AG04450 (cell line): Measurements from ENCODE around the gene MAGEB17. TPM values are rescaled to one million over a fixed set of nuclear protein-coding genes. Genes with fewer than 3 reads are reported as not detected.

Experiments
- CTCF ChIA-PET: fragments of 300-600, 350-600 bp; formaldehyde crosslinking; extraction: SDS; loops from one replicate; lab custom pipeline; 2022; ENCODE audit warnings: antibody characterized with exemption, inconsistent platforms; lab: Charles Lee
- POLR2A ChIA-PET: fragments of 350-600 bp; formaldehyde crosslinking; extraction: SDS; loops from one replicate; lab custom pipeline; 2021; ENCODE audit warnings: antibody characterized with exemption, inconsistent platforms; lab: Yijun Ruan, JAX
- DNase-seq: peaks from one replicate; pipeline ENCODE4 v3.0.0-alpha.2; 2011; ENCODE audit warnings: low read depth, low spot score
- H3K27ac ChIP-seq: one replicate; pipeline ENCODE4 v1.5.1; 2012; ENCODE audit warnings: low read depth, low read length, control low read depth
- H3K27me3 ChIP-seq: one replicate; pipeline ENCODE4 v1.6.0; 2012; ENCODE audit warnings: low read length; ENCODE audit not compliant: control insufficient read depth, insufficient read depth
- H3K4me3 ChIP-seq: 2 replicates; pipeline ENCODE4 v1.5.1; 2011; ENCODE audit warnings: mild to moderate bottlenecking, low read depth, low read length, control low read depth
- H3K9me3 ChIP-seq: 2 replicates; pipeline ENCODE4 v1.5.1; 2012; ENCODE audit warnings: low read length; ENCODE audit not compliant: control insufficient read depth, insufficient read depth
- polyA plus RNA-seq: library from polyadenylated mRNA; depleted of rRNA; stranded (reverse); fragments of >200 nt; gene quantifications from 2 replicates; pipeline ENCODE4 v1.2.3, GENCODE V29; 2011
- TF ChIP-seq, protein P1 (sequence below): IDR thresholded peaks from 2 replicates; pipeline ENCODE4 v1.5.1; 2011; ENCODE audit warnings: low read depth, low read length, control low read depth, inconsistent platforms

MAGEB17 gene
- polyA plus RNA-seq, 1 experiment = 0.05 TPM

DNA sequence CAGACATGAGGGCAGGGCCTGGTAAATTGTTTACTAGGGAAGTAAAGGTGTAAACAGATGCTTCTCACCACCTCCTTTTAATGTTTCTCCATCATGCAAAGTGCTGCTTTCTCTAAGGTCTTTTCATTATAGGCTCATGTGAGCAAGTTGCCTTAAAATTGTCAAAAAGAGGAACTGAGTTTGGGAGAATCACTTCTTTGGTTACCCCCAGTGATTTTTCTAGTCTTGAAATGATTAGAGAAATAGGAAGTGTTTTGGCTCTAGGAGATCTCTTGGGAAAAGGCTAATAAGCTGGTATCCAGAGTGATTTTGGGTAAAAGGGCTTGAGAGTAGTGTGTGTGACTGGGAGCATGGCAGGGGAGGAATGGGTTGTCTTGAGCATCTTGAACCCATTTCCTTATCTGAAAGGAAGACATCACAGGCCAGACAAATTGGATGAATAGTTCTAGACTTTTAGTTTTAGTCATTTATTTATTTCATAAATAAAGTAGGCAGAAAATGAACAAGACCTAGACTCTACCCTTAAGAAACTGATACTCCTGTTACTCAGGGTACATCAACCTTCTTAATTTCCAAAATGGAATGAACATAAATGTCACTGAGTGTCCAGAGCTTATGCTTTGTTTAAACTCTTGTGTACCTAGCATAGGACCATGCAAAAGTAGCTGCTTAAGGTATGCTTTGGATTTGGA is 29.7 kb upstream of the MAGEB17 start:
- TF ChIP-seq, protein P1, sequence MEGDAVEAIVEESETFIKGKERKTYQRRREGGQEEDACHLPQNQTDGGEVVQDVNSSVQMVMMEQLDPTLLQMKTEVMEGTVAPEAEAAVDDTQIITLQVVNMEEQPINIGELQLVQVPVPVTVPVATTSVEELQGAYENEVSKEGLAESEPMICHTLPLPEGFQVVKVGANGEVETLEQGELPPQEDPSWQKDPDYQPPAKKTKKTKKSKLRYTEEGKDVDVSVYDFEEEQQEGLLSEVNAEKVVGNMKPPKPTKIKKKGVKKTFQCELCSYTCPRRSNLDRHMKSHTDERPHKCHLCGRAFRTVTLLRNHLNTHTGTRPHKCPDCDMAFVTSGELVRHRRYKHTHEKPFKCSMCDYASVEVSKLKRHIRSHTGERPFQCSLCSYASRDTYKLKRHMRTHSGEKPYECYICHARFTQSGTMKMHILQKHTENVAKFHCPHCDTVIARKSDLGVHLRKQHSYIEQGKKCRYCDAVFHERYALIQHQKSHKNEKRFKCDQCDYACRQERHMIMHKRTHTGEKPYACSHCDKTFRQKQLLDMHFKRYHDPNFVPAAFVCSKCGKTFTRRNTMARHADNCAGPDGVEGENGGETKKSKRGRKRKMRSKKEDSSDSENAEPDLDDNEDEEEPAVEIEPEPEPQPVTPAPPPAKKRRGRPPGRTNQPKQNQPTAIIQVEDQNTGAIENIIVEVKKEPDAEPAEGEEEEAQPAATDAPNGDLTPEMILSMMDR = no peak
- no peak overlapping the region for H3K27ac ChIP-seq
- DNase-seq = no peak
- H3K27me3 ChIP-seq = no peaks in the 10 kb centered on the region
- no peak overlapping the region for H3K4me3 ChIP-seq
- no peaks in the 10 kb centered on the region for H3K9me3 ChIP-seq
- CTCF ChIA-PET = no interaction called here
- POLR2A ChIA-PET = no interaction called here

DNA sequence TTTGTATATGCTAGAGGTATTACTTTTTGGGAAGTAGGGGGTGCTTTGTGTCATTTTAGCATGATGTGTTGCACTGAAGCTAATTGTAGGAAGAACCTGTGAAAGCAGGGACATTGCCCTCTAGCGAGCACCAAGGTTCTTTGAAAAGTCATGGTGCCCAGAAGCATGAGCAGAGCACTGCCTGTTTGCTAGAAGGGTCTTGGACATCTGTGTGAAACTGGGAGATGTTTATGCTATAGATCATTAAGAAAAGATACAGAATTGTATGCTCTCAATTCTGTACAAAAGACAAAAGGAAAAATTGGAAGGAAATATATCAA is 29.2 kb upstream of the MAGEB17 start:
- Histone ChIP-seq H3K27ac (no peak overlapping the region), H3K9me3 (no peaks in the 10 kb centered on the region), H3K4me3 (no peak overlapping the region), H3K27me3 (no peaks in the 10 kb centered on the region)
- ChIA-PET CTCF (interaction anchor here (0.9 to 1.1 kb wide), 2 partner anchors 16 to 298 kb away, joined by 3 read pairs; no protein-coding TSS in a partner anchor), POLR2A (no interaction called here)
- no peak for DNase-seq
- TF ChIP-seq, protein P1 = no peak

DNA sequence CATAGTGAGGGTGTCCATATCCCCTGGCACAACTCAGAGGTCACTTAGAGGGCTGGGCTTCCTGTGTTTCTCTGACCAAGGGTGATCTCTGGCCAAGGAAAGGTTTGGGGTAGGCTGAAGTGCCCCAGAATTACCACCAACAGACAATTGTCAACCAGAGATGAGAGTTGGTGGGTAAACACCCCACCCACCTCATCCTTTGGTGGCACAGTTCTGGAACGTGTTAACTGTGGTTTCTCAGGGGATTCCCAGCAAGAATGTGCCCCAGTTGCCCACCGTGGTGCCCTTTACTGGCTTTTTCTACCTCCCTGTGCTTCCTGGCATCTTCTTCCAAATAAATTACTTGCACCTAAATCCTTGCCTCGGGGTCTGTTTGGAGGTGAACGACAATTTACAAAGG is 26.8 kb upstream of the MAGEB17 start:
- ChIA-PET POLR2A (no interaction called here), CTCF (no interaction called here)

DNA sequence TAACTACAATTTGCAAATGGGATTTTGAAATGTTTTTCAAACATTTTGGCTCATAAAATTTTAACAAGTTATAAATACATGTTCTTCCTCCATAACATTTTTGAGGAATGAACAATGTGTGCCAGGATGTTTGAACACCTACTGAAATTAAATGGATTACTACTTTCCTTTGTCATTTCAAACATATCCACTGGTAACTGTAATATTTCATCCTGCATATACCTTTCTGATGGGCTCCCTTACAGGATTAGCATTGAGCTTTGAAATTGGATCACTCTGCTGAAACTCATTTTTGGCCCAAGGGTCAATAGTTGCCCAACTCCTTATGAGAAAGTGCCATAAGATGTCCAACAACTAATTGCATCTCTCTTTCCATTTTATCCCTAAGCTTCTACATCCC is 26.3 kb upstream of the MAGEB17 start:
- Histone ChIP-seq H3K27me3 (no peaks in the 10 kb centered on the region), H3K4me3 (no peak overlapping the region), H3K27ac (no peak overlapping the region), H3K9me3 (no peaks in the 10 kb centered on the region)
- TF ChIP-seq, protein P1 = no peak
- POLR2A ChIA-PET = no interaction called here
- CTCF ChIA-PET = no interaction called here
- DNase-seq = no peak

More for the DNA sequence above, 26.8 kb upstream of the MAGEB17 start:
- TF ChIP-seq, protein P1 = no peak
- no peak overlapping the region for H3K4me3 ChIP-seq
- no peak for DNase-seq
- no peaks in the 10 kb centered on the region for H3K9me3 ChIP-seq
- H3K27me3 ChIP-seq = no peaks in the 10 kb centered on the region
- no peak overlapping the region for H3K27ac ChIP-seq

DNA sequence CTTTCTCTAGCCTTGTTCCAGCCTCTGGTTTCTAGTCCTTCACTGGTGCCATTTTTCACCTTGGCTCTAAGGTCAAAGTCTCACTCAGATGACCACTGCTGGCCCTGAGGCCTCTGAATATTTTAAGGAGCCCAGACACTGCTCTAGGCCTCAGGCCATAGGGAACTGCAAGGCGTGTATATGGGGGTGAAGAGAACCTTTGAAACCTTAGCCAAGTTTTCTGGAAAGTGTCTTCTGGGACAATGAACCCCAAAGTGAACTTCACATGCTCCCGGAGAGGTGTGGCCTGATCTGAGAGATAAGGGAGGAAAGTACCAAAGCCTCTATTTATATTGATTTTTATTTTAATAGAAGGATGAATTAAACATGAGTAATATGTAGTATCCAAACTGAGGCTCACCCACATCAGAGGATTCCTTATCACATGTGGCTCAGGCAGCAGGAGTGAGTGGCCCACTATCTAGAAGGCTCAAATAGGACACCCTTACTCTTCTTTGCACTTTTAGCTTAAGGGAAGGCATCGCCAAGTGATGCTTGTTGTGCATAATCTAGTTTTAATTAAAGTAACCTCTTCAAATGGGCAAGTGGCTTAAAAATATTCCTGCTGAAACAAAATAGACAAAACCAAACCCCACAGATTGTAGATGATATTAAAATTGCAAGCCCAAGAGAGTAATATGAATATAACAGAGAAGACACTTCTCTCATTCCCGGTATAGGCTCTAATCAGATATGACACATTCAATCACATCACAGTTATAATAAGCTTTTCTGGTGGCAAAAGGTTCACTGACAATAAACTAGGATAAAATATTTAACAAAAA is 25.6 kb upstream of the MAGEB17 start:
- CTCF ChIA-PET = no interaction called here
- Histone ChIP-seq H3K27ac (no peak overlapping the region), H3K27me3 (no peaks in the 10 kb centered on the region), H3K4me3 (no peak overlapping the region), H3K9me3 (no peaks in the 10 kb centered on the region)
- DNase-seq = no peak
- POLR2A ChIA-PET = no interaction called here
- TF ChIP-seq, protein P1 = no peak
